Mucosa of descending colon (tissue), 3 donors: Measurements from ENCODE around the gene SAP30BP. TPM values are rescaled to one million over a fixed set of nuclear protein-coding genes. Genes with fewer than 3 reads are reported as not detected.

Experiments
- ATAC-seq: fragments of 200-7000 bp; cut with Tn5 transposase; one replicate; pipeline ENCODE4 v1.9.1; 2020; ENCODE audit warnings: mild to moderate bottlenecking, moderate library complexity
- DNase-seq, 3 donors: peaks; one replicate each; pipeline ENCODE4 v3.0.0-alpha.2; 2020
- H3K36me3 ChIP-seq: fragments of 200-600 bp; one replicate; pipeline ENCODE4 v1.8.0; 2021; ENCODE audit warnings: low read depth, mild to moderate bottlenecking
- H3K4me1 ChIP-seq: fragments of 200-600 bp; one replicate; pipeline ENCODE4 v1.8.0; 2021; ENCODE audit warnings: low read depth, mild to moderate bottlenecking
- H3K4me3 ChIP-seq: fragments of 200-600 bp; one replicate; pipeline ENCODE4 v1.8.0; 2021; ENCODE audit warnings: mild to moderate bottlenecking
- H3K9me3 ChIP-seq: fragments of 200-600 bp; one replicate; pipeline ENCODE4 v1.8.0; 2021; ENCODE audit warnings: mild to moderate bottlenecking
- intact Hi-C, 2 donors: fragments of 100-400 bp; cut with DNase I in 1 of 2; cut with micrococcal nuclease in 1 of 2; formaldehyde crosslinking; loops; one replicate each; pipeline versions ENCODE4 v1.11.0 to v1.11.1; 2022; cut with DNase I, micrococcal nuclease
- total RNA-seq, 3 donors: library from RNA; stranded (reverse); fragmentation: NEBNext Ultra II Directional in 2 of 3; extraction: Animal tissue kit (Norgen Biotek cat#: 25700) in 2 of 3; gene quantifications; one replicate each; pipeline versions ENCODE4 v1.2.1 to v1.2.4, GENCODE V29; 2021 to 2023
- TF ChIP-seq, protein P1 (sequence below): fragments of 200-600 bp; IDR thresholded peaks from one replicate; pipeline ENCODE4 v1.8.0; 2022; ENCODE audit warnings: antibody characterized with exemption, mild to moderate bottlenecking
- donor health status: DM: no; HTN: no; CAD: no; lungs with moderate emphysema.
- donor health status: DM: no; HTN: no; CAD: no.
- donor health status: DM: no; HTN: yes; CAD: no.

Gene SAP30BP
- total RNA-seq, 3 donors from 2014 or later, result 76.5 to 83.8 (median 76.9) TPM

DNA sequence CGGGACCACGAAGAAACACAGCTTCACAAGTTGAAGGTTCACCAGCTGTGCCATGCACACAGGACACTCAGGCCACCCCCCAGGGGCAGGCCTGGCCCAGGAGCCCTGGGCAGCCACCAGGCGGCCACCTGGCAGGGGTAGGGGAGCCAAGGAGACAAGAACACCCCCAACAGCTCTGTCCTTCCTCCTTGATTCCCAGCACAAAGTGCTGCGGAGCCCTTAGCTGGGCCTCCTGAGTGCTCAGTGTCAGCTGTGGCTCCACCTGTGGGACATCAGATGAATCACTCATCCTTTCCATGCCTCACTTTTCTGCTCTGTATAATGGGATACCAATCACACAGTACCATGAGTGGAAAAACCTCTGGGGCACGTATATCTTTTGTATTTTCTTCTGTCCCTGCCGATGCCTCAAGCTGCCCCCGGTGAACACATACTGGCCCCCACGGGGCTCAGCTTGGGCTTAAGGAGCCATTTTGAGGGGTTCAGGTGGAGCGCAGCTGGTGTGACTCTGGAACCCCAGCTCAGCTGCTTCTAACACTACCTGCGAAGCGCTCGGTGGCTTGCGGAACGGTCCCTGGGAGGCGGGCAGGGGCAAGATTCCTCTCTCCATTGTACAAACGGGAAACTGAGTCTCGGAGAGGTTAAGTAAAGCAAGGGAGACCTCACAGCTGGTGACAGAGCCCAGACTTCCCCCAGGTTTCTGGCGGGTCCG is 85.8 kb downstream of the SAP30BP start:
- intact Hi-C loops, result loop anchor here in 1 of 2 donors (5.0 kb wide), 2 partner anchors 81 to 121 kb away; partner anchors contain the start of gene SMIM5
- Histone ChIP-seq H3K9me3 (no peaks in the 10 kb centered on the region), H3K4me3 (no peak overlapping the region), H3K4me1 (peaks cover 3% of the 10 kb centered on the region), H3K36me3 (peaks cover 17% of the 10 kb centered on the region)
- no peak for ATAC-seq
- TF ChIP-seq, protein P1, sequence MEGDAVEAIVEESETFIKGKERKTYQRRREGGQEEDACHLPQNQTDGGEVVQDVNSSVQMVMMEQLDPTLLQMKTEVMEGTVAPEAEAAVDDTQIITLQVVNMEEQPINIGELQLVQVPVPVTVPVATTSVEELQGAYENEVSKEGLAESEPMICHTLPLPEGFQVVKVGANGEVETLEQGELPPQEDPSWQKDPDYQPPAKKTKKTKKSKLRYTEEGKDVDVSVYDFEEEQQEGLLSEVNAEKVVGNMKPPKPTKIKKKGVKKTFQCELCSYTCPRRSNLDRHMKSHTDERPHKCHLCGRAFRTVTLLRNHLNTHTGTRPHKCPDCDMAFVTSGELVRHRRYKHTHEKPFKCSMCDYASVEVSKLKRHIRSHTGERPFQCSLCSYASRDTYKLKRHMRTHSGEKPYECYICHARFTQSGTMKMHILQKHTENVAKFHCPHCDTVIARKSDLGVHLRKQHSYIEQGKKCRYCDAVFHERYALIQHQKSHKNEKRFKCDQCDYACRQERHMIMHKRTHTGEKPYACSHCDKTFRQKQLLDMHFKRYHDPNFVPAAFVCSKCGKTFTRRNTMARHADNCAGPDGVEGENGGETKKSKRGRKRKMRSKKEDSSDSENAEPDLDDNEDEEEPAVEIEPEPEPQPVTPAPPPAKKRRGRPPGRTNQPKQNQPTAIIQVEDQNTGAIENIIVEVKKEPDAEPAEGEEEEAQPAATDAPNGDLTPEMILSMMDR, result no peak
- peak in 1 of 3 donors; percentile 21 for DNase-seq

- DNase-seq (peak; percentile 52 to 81 (median 72)), ATAC-seq (peak; percentile 56)
- intact Hi-C loops, result loop anchor here in 1 of 2 donors (5.0 kb wide), 2 partner anchors 81 to 121 kb away; partner anchors contain the start of gene SMIM5
- Histone ChIP-seq H3K4me1 (peaks cover 3% of the 10 kb centered on the region), H3K9me3 (no peaks in the 10 kb centered on the region), H3K4me3 (no peak overlapping the region), H3K36me3 (peaks cover 17% of the 10 kb centered on the region)
- TF ChIP-seq, protein P1, result no peak
Measured at GRCh38 chr17:75753514-75754377, 86.6 kb downstream of the SAP30BP start.

DNA sequence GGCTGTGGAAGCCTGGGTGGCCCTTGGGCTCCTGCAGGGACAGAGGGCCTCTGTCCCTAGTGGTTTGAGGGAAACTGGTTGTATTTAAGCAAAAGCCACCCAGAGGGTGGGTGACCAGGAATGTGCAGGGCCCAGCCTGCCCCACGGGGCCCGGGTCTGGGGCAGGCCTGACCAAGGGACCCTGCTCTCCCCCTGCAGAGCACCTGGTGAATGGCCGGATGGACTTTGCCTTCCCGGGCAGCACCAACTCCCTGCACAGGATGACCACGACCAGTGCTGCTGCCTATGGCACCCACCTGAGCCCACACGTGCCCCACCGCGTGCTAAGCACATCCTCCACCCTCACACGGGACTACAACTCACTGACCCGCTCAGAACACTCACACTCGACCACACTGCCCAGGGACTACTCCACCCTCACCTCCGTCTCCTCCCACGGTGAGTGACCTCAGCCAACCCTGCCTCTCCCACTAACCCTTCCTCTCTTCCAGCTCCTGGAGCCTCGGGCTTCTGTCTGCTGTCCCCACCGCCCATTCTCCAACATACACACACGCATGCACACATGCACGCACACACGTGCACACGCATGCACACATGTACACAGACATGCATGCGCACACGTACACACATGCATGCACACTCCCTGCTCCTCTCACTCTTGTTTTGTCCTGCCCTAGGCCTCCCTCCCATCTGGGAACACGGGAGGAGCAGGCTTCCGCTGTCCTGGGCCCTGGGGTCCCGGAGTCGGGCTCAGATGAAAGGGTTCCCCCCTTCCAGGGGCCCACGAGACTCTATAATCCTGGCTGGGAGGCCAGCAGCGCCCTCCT is 87.5 kb downstream of the SAP30BP start:
- Histone ChIP-seq H3K9me3 (no peaks in the 10 kb centered on the region), H3K4me3 (no peak overlapping the region), H3K4me1 (peaks cover 2% of the 10 kb centered on the region), H3K36me3 (peaks cover 17% of the 10 kb centered on the region)
- TF ChIP-seq, protein P1, result no peak
- ATAC-seq (no peak), DNase-seq (peak in 1 of 3 donors; percentile 29)
- intact Hi-C loops, result loop anchor here in 1 of 2 donors (5.0 kb wide), 2 partner anchors 82 to 122 kb away; partner anchors contain the start of gene SMIM5

DNA sequence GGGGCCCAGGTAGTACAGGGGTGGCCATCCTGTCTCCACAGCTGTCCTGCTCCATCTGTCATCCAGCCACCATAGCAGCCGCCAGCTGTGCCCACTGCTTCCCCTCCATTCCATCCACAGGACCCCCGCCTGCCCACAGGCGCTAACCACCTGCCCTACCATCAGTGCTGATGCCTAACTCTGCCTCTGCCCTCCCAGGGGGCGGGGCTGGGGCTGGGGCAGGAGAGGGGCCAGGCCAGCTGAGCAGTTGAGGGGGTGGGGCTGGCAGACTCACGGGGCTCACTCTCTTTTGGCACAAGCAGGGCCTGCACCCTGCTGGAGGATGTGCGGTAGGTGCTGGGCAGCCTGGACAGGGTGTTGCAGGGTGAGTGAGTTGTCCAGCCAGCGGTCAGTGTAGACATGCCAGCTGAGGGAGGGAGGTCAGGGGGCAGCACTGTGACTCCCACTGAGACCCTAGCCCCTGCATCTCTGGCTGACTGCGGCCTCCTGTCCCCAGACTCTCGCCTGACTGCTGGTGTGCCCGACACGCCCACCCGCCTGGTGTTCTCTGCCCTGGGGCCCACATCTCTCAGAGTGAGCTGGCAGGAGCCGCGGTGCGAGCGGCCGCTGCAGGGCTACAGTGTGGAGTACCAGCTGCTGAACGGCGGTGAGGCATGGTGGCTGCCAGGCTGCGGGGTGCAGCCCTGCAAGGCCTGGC is 88.2 kb downstream of the SAP30BP start:
- intact Hi-C loops, result no loop called here

More for the DNA sequence above, 88.2 kb downstream of the SAP30BP start:
- Histone ChIP-seq H3K36me3 (peaks cover 17% of the 10 kb centered on the region), H3K4me3 (no peak overlapping the region), H3K4me1 (no peaks in the 10 kb centered on the region), H3K9me3 (no peaks in the 10 kb centered on the region)
- DNase-seq (no peak), ATAC-seq (peak; percentile 2)
- TF ChIP-seq, protein P1, result no peak
